Testis (tissue), 3 donors: ENCODE measurements around the gene ZNF367. TPM values are rescaled to one million over a fixed set of nuclear protein-coding genes. Genes with fewer than 3 reads are reported as not detected.
"Not testable (repeated sequence)": the region's sequence is repeated elsewhere in the genome, so short reads cannot be mapped to it uniquely, and the experiment has no call there.

Experiments
- DNase-seq: peaks from one replicate; pipeline ENCODE4 v3.0.0-alpha.2; 2019
- H3K27ac ChIP-seq, 2 donors: fragments of 200-600 bp; sonication (generic); one replicate each; pipeline ENCODE4 v1.5.1; 2019
- H3K27me3 ChIP-seq: fragments of 200-600 bp; sonication (generic); one replicate; pipeline ENCODE4 v1.5.1; 2019
- H3K36me3 ChIP-seq: fragments of 200-600 bp; sonication (generic); one replicate; pipeline ENCODE4 v1.5.1; 2017; ENCODE audit warnings: low read depth; ENCODE audit errors: missing control alignments
- H3K4me1 ChIP-seq: fragments of 200-600 bp; sonication (generic); one replicate; pipeline ENCODE4 v1.5.1; 2019
- H3K4me3 ChIP-seq, 2 donors: fragments of 200-600 bp; sonication (generic); one replicate each; pipeline ENCODE4 v1.5.1; 2017 to 2019
- H3K9me3 ChIP-seq: fragments of 200-600 bp; sonication (generic); one replicate; pipeline ENCODE4 v1.5.1; 2017
- POLR2A ChIP-seq: fragments of 450-650 bp; IDR thresholded peaks from one replicate; pipeline ENCODE4 v1.6.1; 2017; ENCODE audit warnings: antibody characterized with exemption, mild to moderate bottlenecking, moderate library complexity
- WGBS, 2 donors: methylation state at CpG; one replicate each; pipeline ENCODE4 v1.1.5; 2018; 5-methylcytosine and 5-hydroxymethylcytosine counted together
- intact Hi-C: fragments of 100-400 bp; cut with DNase I; formaldehyde crosslinking; loops from one replicate; pipeline ENCODE4 v1.15.1; 2023; ENCODE audit warnings: low total_unique reads
- polyA plus RNA-seq: library from polyadenylated mRNA; stranded (reverse); fragments of 350-450 nt; fragmentation: Illumina TruSeq; extraction: RNeasy Lipid Tissue Mini Kit (QIAGEN cat#74804); gene quantifications from one replicate; pipeline ENCODE4 v1.2.3, GENCODE V29; 2014; ENCODE audit warnings: low read depth, low replicate concordance; ENCODE audit not compliant: insufficient read depth
- total RNA-seq, 2 donors: library from RNA; depleted of rRNA; stranded (reverse); fragments of >200 nt; gene quantifications; one replicate each; pipeline ENCODE4 v1.2.3, GENCODE V29; 2016
- TF ChIP-seq, protein P1 (sequence below), 3 experiments: fragments of 450-650 bp in 2 of 3; fragments of 200-600 bp in 1 of 3; sonication (generic) in 1 of 3; IDR thresholded peaks; one replicate each; pipeline ENCODE4 v1.5.1; 2016 to 2019; ENCODE audit warnings: antibody characterized with exemption in 3 of 3, mild to moderate bottlenecking in 2 of 3, moderate library complexity in 1 of 3

Gene ZNF367
- total and polyA plus RNA-seq, 3 donors from 2014 or later, result 6.9 to 11.3 (median 10.6) TPM

DNA sequence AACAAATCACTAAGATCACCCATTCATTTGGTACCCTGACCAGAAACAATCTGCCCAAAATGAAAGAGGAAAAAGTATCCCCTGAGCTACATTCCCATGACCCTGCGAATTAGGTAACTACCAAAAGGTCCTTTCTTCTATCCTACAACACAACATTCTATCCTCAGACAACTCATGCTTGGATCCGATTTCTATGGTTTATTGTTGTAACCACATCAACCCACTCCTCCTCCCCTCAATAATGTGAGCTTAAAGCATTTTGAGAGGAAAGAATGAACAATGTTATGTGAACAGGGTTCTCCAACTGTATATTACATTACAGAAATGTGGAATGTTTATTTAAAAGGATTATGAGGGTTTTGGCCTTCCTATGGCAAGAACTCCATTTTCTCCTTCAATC lies 38.7 kb downstream of the ZNF367 start:
- H3K4me3 ChIP-seq, result no peak overlapping the region
- no peaks in the 10 kb centered on the region for H3K4me1 ChIP-seq
- no peaks in the 10 kb centered on the region for H3K9me3 ChIP-seq
- TF ChIP-seq POLR2A, result no peak
- TF ChIP-seq, protein P1, sequence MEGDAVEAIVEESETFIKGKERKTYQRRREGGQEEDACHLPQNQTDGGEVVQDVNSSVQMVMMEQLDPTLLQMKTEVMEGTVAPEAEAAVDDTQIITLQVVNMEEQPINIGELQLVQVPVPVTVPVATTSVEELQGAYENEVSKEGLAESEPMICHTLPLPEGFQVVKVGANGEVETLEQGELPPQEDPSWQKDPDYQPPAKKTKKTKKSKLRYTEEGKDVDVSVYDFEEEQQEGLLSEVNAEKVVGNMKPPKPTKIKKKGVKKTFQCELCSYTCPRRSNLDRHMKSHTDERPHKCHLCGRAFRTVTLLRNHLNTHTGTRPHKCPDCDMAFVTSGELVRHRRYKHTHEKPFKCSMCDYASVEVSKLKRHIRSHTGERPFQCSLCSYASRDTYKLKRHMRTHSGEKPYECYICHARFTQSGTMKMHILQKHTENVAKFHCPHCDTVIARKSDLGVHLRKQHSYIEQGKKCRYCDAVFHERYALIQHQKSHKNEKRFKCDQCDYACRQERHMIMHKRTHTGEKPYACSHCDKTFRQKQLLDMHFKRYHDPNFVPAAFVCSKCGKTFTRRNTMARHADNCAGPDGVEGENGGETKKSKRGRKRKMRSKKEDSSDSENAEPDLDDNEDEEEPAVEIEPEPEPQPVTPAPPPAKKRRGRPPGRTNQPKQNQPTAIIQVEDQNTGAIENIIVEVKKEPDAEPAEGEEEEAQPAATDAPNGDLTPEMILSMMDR (IDR thresholded peaks at IDR 0.05), result no peak
- 88 to 94% methylated on average over 2 of the region's 2 CpGs for WGBS, 2 donors
- no peak overlapping the region for H3K27ac ChIP-seq
- intact Hi-C loops, result no loop called here
- no peaks in the 10 kb centered on the region for H3K36me3 ChIP-seq
- no peak for DNase-seq
- no peaks in the 10 kb centered on the region for H3K27me3 ChIP-seq

DNA sequence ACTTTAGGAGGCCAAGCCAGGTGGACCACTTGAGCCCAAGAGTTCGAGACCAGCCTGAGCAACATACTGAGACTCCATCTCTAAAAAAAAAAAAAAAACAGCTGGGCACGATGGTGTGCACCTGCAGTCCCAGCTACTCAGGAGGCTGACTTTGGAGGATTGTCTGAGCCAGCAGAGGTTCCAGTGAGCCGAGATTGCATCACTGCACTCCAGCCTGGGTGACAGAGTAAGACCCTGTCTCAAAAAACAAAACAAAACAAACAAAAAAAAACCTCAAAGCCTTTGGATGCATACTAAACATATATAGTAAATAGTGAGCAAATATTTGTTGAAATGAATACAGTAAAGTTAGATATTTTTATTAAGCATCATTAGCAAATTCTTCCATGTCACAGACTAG lies 40.0 kb downstream of the ZNF367 start:
- Histone ChIP-seq H3K27me3 (no peaks in the 10 kb centered on the region), H3K4me1 (no peaks in the 10 kb centered on the region), H3K9me3 (no peaks in the 10 kb centered on the region), H3K27ac (no peak overlapping the region), H3K36me3 (no peaks in the 10 kb centered on the region), H3K4me3 (no peak overlapping the region)
- no peak for TF ChIP-seq POLR2A
- TF ChIP-seq, protein P1 (IDR thresholded peaks at IDR 0.05), result no peak
- intact Hi-C loops, result no loop called here
- no peak for DNase-seq
- 88 to 89% methylated on average over 3 of the region's 3 CpGs for WGBS, 2 donors

DNA sequence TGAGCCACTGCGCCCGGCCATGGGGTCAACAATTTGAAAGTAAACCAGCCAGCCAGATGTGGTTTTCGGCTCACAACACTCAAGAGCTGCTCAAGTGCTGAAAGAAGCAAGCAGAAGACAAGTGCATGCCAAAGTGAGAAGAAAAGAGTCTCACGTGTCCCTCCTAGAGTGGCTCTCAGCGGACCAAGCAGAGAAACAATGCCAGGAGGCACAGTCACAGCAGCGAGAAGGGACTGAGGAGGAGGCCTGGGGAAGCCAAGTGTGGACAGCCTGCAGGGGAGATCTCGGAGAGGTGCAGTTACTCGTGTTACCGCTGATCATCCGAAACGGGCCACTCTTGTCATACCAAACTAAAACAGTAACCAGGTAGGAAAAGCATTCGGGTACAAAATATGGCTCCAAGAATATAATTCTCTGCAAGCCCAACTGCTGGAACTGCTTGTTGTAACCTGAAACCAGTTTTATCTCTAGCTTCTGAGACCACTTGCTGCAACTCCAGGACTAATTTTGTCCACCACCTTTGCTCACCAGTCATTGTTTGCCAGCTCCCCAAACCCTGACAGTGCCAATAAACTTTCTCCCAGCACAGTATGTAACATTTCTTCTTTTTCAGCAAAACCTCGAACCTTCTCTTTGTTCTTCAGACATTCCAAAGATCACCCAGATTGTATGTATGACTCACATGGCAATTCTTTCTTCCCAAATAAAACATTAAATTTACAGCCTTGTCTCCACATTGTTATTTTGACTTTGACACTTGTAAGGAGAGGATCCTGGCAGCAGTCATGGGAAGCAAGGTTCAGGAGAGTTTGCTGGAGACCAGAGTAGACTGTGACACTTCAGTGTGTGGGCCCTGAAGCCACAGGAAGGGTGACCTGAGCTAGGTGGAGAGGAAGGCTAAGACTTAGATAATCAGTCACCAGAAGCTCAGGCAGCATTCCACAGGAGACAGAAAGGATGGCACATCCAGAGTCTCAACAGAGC lies 41.0 kb downstream of the ZNF367 start:
- DNase-seq, result no peak
- H3K36me3 ChIP-seq, result no peaks in the 10 kb centered on the region
- WGBS, 2 donors, result 72 to 83% methylated on average over 13 of the region's 13 CpGs
- intact Hi-C loops, result no loop called here
- H3K4me1 ChIP-seq, result no peaks in the 10 kb centered on the region
- H3K9me3 ChIP-seq, result no peaks in the 10 kb centered on the region
- TF ChIP-seq, protein P1 (IDR thresholded peaks at IDR 0.05), result no peak
- TF ChIP-seq POLR2A, result no peak
- H3K4me3 ChIP-seq, result no peak overlapping the region
- no peaks in the 10 kb centered on the region for H3K27me3 ChIP-seq
- H3K27ac ChIP-seq, result no peak overlapping the region

DNA sequence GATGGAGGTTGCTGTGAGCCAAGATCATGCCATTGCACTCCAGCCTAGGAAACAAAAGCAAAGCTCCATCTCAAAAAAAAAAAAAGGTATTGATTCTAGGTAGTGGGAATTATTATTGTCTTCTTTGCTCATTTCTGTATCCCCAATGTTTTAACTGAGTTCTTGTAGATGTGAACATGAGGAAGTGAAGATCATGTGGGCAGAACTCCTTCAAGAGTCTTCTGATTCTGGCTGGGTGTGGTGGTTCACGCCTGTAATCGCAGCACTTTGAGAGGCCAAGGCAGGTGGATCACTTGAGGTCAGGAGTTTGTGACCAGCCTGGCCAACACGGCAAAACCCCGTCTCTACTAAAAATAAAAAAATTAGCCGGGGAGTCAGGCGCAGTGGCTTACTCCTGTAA lies 42.7 kb downstream of the ZNF367 start:
- DNase-seq, intact Hi-C loops, H3K9me3 ChIP-seq, H3K27ac ChIP-seq, H3K36me3 ChIP-seq, H3K4me1 ChIP-seq, H3K27me3 ChIP-seq, H3K4me3 ChIP-seq: not testable (repeated sequence)
- WGBS, 2 donors, result 92 to 98% methylated on average over 6 of the region's 6 CpGs

DNA sequence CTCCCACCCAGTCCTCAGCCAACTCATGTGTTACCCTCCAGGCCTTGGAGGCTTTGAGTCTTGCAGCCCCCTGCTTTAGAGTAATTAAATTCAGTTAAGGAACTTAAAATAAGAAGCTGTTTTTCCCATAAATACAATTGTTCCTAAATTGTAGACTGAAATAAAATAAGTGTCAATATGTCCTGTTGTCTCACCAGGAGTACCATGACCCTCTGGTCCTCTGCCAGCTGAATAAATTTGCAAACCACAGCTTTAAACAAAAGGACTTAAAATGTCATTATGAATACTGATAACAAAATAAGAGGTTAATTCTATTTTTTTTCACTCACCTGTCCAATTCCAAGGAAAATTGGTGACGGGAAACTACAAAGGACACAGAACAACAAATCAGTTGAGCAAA lies 50.2 kb downstream of the ZNF367 start:
- 96 to 100% methylated on average over 1 of the region's 1 CpG for WGBS, 2 donors
- Histone ChIP-seq H3K4me3 (no peak overlapping the region), H3K9me3 (no peaks in the 10 kb centered on the region), H3K36me3 (no peaks in the 10 kb centered on the region), H3K4me1 (no peaks in the 10 kb centered on the region), H3K27me3 (no peaks in the 10 kb centered on the region), H3K27ac (no peak overlapping the region)
- TF ChIP-seq, protein P1 (IDR thresholded peaks at IDR 0.05), result no peak
- TF ChIP-seq POLR2A, result no peak
- intact Hi-C loops, result no loop called here
- DNase-seq, result no peak
